LoVo (cell line): ENCODE results near the gene KCNJ15.
A peak's percentile ranks its signal among the peaks of the same experiment; 100 is the strongest.
"Not testable (repeated sequence)": the region's sequence is repeated elsewhere in the genome, so short reads cannot be mapped to it uniquely, and the experiment has no call there.

Experiments
- DNase-seq: peaks from one replicate; pipeline ENCODE4 v3.0.0-alpha.2; 2016; ENCODE audit warnings: low spot score

Gene KCNJ15

DNA sequence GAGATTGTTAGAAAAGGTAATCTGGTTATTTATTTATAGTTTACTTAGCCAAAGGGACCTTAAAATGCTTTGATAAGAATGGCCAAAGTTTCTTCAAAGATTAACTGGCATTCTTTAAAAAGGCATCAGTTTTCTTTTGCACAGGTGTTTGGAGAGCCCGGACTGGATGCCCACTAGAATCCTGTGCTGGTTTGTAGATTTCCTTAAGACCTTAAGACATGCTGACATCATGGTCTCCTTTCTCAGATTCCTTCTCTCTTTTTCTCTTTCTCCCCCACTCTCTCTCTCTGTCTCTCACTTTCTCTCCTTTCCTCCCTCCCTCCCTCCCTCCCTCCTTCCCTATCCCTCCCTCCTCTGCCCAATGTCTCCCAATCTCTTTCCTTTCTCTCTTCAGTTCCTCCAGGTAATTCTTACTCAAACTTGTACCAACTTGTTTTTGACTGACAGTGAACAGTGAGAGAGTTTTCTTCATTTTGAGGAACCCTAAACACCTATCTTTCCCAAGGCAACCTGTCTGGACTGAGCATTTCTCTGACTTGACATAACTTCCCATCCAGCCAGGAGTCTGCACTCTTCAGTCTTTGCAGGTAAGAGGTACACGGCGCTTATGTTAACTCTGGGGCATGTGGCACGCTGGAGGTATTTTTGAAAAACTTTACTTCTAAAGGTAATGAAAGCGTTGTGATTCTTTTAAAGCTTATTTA lies at the start of gene KCNJ15:
Gene KCNJ15 (plus strand): TSS at position 393 of the 704 bp plus-strand sequence. CDS start 42,271 bp downstream, outside the sequence.
- no peak for DNase-seq

DNA sequence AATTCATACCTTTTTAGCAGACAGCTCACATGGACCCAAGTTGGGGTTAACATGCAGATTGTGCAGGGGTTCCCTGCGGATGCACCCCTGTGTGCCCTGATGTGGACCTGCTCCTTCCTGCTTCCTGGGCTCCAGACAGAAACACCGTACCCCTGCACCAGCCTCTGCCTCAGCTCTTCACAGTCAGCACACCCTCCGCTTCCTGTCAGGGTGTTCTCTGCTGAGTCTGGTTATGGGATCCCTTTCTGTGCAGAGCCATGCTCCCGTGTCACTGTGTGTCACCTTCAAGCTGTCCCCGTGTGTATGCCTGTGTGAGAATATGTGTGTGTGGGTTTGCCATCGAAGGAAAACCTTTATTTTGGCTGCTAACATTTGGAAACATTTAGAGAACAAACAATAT lies 48.7 kb upstream of the KCNJ15 start:
- no peak for DNase-seq

DNA sequence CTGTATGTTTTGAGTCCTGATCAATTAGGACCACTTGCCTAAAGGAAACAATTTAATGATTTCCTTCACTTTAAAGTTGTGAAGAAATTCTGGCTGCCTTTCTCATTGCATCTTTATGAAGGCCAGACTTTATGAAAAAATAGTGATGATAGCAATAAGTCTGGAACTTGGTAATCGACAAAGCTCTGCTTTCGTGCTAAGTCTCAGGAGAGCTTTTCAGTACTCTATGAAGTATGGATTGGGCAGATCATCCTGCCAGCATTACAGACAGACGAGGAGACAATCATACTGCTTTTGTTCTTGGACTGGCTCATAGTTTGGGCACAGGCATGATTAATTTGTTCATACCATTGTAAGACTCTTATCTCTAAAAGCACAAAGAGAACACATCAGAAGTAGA lies 45.5 kb upstream of the KCNJ15 start:
- no peak for DNase-seq

- no peak for DNase-seq
These were observed 44.1 kb upstream of the KCNJ15 start for GRCh38 chr21:38212706-38213105.

DNA sequence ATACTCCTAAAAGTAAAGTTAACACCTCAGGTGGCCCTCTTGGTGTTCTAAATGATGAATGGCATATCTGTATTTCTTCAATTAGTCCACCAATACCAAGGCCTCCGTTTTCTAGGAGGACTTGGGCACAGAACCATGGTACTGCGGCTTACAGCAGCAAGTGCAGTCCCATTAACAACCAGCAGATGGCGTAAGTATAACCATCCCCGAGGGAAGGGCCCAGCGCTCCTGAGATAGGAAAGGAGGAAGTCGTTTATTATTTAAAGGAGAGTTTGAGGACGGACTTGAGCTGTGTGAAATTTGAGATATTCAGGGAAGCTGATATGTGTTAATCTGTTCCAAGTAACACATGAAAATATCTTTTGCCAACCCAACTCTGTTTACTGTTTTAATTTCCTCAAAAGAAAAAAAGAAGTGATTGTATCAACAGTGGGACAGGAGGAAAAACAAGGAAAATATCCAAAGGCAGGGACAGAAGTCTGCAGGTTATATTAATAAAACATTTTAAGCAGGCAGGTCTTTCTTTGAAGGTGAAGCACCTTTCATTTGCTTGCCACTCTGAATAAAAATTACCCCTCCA lies 37.7 kb upstream of the KCNJ15 start:
- DNase-seq: peak; percentile 83

DNA sequence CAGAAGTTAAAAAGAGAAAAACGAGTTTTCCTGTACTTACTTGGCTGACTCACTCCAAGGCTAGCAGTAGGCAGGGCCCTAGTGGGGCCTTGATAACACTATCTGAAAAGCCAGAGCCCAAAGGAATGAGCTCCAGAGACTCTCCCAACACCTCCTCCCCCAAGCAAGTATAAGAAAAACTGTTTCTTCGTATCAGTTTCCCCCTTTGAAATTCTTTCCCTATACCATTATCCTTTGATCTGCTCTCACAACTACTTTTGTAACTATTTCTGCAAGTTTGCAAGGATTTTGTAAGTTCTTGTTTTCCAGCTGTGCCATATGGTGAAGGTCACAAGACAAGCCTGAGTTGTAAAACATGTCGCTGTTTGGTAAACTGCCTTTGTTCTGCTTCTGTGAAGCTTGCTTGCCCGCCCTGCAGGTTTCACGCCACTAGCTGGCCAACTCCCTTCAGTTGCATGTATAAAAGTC lies 36.5 kb upstream of the KCNJ15 start:
- no peak for DNase-seq

- DNase-seq: no peak
These were observed 35.2 kb upstream of the KCNJ15 start for GRCh38 chr21:38221594-38221993.

- no peak for DNase-seq
These were observed 32.8 kb upstream of the KCNJ15 start for GRCh38 chr21:38223893-38224540.

DNA sequence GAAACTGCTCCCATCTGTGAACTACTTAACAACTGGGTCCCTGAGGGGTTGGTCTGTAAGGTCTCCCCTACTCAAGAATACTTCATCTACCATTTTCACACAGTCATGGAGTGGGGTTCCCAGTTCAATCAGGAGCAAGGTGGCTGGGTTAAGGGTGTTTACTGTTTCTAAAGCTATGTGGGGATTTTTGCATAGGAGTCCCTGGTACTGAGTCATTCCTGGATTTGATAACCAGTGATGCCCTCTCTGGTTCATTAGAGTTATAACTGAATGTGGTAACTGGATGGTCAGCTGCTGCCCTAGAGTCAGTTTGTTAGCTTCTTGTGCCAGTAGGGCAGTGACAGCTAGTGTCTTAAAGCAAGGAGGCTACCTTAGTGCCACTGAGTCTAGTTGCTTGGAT lies 29.4 kb upstream of the KCNJ15 start:
- no peak for DNase-seq

- no peak for DNase-seq
These were observed 28.7 kb upstream of the KCNJ15 start for GRCh38 chr21:38228115-38228514.

DNA sequence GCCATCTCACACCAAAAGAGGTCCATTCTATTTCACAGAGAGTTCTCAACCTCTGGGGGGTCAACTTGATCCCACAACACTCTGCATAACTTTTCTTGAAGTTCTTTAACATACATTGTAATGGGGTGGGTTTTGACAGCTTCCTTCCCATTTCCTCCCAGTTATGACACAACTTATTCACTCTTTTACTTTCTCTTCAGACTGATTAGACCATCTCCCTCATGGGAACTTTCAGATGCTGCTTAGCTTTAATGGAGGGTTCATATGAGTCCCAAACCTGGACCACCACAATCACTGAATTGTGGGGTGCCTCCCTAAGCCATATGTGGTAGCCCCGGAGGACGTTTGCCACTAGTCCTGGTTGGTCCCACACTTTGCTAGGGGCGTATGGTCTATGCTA lies 28.3 kb upstream of the KCNJ15 start:
- DNase-seq: no peak

DNA sequence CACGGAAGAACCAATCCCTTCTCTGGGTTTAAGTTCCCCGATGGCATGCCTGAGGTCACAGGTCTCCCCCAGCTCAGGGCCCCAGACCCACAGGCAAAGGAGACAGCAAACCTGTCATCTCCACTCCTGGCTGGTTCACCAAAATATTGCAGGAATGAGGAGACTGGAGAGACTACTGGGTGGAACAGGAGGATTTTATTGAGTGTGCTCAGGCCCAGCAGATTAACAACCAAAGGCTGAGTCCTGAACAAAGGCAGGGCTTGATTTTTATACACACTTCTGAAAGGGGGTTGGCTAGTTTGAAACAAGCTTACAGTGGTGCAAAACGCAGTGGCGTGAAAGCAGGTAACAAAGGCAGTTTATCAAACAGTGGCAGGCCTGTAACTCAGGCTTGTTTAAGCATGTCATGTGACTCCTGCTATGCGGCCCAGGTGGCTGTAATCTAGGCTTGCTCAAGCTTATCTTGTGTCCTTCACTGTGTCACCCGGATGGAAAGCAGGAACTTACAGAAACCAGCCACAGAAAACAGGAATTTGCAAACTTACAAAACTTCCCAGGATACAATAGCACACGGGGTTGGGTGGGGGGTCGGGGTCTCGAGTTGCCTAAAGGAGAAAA lies 27.4 kb upstream of the KCNJ15 start:
- no peak for DNase-seq

DNA sequence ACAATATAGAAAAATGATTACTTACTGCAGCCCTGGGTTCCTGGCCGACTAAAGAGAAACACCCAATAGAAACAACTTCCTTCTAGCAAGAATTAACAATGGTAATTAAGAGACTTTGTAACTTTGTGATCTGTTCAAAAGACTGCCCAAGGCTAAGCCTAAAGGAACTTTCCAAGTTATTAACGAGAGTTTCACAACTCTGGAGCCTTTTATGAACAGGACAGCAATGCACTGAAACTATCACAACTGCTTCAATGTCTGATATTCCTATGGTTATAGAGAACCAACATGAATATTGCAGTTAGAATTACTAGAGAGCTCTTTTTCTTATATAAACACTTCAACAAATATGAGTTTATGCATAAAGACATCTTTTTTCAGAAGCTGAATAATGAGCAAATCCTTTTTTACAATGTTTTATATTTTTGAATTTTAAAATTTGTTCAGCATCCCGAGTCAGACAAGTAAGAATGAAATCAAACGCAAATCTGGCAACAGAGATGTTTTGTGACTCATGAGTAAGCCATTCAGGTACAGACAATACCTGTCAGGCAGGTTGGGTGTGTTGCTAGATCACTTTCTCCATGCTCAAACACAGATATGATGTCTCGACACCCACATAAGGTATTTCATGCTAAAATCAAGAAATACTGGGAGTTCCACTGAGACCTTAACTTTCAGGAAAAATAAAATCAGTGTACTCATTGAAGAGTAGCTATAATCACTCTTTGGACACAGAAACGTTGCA lies 22.2 kb upstream of the KCNJ15 start:
- DNase-seq: peak; percentile 32

- not testable (repeated sequence) for DNase-seq
These were observed 21.5 kb upstream of the KCNJ15 start for GRCh38 chr21:38235251-38235650.

GRCh38 chr21:38236232-38236631 lies 20.6 kb upstream of the KCNJ15 start:
- DNase-seq: no peak

DNA sequence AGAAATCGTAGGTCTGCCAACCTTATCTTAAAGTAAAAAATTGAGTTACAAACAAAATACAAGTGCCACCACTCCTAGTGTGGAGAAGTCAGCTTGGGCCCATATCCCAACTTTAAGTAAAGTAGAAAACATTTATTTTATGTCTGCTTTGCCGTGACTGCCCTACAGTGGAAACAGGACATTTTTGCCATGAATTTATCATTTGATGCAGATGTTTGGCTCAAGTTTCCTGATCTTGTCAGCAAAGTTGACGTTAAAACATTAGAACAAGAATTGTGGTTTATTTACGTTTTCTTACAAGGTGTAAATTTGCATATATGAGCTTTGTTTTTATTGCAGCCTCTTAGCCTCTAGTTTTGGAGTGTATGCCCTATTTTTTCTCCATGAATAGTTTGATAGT lies 17.1 kb upstream of the KCNJ15 start:
- DNase-seq: no peak

DNA sequence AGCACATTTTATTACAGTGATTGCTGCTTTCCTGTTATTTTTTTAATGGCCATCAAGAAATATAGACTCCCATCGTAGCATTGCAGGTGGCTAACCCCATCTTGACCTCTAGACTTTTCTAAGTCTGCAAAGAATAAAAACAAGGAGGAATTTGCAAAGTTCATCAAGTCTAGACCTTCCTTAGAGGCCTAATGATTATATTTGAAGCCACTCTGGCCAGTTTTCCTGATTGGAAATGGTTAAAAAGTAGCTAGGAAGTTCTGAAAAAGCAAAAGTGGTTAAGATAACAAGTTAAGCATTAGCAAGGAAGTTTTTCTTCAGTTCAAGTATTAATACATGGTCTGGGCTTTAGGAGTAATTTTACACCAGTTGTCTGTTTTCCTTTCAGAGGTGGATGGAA lies 16.7 kb upstream of the KCNJ15 start:
- no peak for DNase-seq

GRCh38 chr21:38241029-38241740 lies 15.6 kb upstream of the KCNJ15 start:
- no peak for DNase-seq

- no peak for DNase-seq
These were observed 14.7 kb upstream of the KCNJ15 start for GRCh38 chr21:38242061-38242460.

GRCh38 chr21:38243732-38244406 lies 12.9 kb upstream of the KCNJ15 start:
- no peak for DNase-seq

- DNase-seq: no peak
These were observed 12.4 kb upstream of the KCNJ15 start for GRCh38 chr21:38244407-38244787.
